GM12874 (cell line): ENCODE data around the gene ATP9B.

Experiments
- CTCF ChIP-seq: IDR thresholded peaks from 2 replicates; pipeline ENCODE4 v1.5.1; 2011; ENCODE audit warnings: low read depth, mild to moderate bottlenecking, control low read depth, low read length, moderate library complexity; ENCODE audit not compliant: insufficient read depth

The ATP9B gene

GRCh38 chr18:79062806-79063205, 6.4 kb upstream of the ATP9B start:
- TF ChIP-seq CTCF: no peak

GRCh38 chr18:79064228-79064627, 5.0 kb upstream of the ATP9B start:
- no peak for TF ChIP-seq CTCF

- TF ChIP-seq CTCF: no peak
Measured at GRCh38 chr18:79065802-79066201, 3.4 kb upstream of the ATP9B start.

GRCh38 chr18:79067611-79068010, 1.6 kb upstream of the ATP9B start:
- TF ChIP-seq CTCF: no peak

- no peak for TF ChIP-seq CTCF
Measured at GRCh38 chr18:79068341-79068936, 755 bp upstream of the ATP9B start.

- TF ChIP-seq CTCF: no peak
Measured at GRCh38 chr18:79069717-79070151, 540 bp downstream of the ATP9B start.

- TF ChIP-seq CTCF: no peak
Measured at GRCh38 chr18:79070486-79070885, 1.3 kb downstream of the ATP9B start.

GRCh38 chr18:79071037-79071436, 1.8 kb downstream of the ATP9B start:
- no peak for TF ChIP-seq CTCF
